NCI-H1417 treated with DMSO at 0.1 percent for 48 hours (cell line): ENCODE results near the gene ARID1B.
A peak's percentile ranks its signal among the peaks of the same experiment; 100 is the strongest.

Source experiments
- DNase-seq: peaks from one replicate; lab custom pipeline; 2025; lab: John Stamatoyannopoulos, UW

ARID1B gene

DNA sequence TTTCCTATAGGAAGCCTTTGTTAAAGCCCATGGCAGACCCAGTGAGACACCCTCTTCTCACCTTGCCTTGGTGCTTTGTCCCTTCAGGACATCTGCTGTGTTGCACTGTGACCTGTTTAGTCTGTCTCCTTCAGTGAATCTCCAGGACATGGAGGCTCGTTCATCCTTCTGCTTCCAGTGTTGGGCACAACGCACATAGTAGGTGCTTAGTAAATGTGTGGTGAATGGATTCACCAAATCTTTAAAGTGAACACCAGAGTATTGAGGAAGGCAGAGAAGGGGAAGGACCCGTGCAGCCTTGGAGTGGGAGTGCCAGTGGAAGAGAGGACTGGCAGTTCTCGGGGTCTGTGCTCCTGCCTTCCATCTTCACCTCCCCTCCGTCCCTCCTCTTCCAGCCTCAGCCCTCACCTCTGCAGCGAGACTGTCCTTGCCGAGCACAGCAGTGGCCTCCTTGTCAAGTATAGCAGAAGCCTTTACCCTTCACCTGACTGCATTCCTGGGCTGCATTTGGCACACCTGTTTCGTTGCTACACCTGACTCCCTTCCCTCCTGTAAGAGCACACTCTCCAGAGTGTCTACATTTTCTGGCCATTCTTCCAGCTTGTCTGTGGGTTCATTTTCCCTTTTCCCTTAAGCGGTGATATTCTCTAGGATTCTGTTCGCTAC lies 49.2 kb downstream of the ARID1B start:
- DNase-seq = no peak

DNA sequence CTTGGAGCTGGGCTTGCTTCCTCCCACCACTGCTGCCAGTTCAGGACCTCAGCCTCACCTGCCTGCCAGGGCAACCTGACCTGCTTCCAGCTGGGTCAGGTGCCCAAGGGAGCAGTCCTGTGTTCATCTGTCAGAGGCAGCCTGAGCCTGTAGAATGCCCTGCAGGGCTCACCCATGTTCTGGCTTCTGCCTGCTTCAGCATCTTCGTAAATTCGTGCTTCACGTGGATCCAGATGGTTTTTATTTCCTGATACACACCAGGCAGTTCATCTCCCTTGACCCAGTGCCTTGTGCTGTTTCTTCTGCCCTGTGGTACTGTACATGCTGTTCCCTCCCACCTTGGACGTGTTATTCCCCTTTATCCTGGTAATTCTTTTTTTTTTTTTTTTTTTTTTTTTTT lies 50.2 kb downstream of the ARID1B start:
- DNase-seq = no peak

DNA sequence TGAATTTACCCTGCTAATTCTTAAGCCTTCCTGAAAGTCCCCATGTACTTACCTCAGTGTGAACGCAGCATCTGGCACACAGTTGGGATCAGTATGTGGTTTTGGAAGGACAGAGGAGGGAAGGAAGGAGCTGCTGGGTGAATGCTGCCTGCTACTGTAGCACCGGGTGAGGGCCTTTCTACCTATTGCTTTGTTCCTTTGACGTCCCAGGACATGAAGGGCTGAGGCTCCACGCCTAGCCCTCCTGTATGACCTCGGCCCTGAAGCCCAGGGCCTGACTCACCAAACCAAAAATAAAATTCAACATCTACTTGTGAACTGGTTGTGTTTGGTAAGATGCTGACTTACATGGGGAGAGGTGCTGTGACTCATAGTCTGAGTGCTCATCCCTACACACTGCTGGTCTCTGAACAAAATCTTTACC lies 51.1 kb downstream of the ARID1B start:
- no peak for DNase-seq

DNA sequence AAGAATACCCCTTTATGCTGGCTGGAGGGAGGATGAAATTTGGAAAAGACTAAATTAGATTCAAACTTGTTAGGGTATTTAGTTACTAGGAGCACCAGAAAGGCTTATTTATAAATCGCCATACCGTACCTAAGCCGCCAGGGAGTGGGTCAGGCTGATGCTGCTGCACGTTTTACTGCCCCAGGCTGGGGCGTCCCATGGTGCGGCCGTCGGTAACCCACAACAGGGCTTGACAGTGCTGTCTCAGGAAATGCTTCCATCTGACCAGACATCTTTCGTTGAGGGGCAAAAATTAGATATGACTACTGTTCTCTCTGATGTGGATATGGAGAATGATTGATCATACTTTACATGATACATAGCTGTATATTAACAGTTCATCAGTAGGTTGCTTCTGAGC lies 52.9 kb downstream of the ARID1B start:
- no peak for DNase-seq

DNA sequence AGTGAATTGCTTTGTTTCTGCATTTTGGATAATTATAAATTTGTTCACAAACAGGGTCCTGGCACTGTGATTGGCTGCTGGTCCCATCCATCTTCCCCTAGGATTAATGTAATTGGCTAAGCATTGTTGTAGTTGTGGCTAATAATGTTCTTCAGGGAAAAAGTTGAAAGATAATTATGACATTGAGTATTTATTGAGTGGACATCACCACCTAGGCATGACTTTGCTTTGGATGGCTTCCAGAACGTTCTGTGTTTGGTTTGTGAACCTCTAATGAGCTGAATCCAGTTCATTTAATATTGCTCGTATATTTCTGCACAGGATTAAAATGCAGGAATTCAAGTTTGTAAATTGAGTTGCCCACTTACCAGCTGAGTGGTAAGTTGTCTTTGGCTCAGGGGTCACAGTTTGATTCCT lies 55.1 kb downstream of the ARID1B start:
- peak; percentile 67 for DNase-seq

DNA sequence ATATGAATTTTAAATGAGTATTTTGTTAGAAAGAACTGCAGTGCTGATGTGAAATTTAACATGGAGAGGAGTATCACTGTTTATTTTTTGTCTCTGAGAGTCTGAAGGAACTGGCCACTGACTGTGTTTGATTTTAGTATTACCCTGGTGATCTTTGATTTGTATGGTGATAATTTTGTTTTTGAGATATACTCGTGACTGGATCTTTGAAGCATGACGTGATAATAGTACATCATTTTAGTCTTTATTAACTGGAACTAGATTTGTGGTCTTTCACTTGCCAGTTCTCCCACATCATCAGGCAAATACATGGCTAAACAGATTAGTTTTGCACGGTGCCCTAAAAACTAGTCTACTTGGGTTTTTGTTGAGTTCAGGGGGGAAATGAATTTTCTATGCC lies 55.5 kb downstream of the ARID1B start:
- DNase-seq = no peak

DNA sequence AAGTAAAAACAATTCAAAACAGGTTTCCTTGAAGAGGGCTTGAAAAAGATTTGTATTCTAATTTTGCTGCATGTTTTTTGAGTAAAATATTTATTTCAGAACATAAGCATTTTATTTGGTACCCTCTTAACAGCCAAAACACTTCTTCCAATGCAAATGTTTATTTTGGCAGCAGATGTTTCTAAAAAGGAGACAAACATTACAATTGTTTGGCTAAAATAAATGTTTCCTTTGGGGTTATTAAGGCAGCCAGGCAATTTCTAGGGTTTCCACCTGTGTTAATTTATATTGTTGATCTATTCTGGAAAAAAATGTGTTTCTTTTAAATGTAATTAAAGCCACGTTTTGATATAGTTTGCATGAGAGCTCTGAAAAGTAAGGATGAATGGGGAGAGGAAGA lies 56.6 kb downstream of the ARID1B start:
- no peak for DNase-seq

DNA sequence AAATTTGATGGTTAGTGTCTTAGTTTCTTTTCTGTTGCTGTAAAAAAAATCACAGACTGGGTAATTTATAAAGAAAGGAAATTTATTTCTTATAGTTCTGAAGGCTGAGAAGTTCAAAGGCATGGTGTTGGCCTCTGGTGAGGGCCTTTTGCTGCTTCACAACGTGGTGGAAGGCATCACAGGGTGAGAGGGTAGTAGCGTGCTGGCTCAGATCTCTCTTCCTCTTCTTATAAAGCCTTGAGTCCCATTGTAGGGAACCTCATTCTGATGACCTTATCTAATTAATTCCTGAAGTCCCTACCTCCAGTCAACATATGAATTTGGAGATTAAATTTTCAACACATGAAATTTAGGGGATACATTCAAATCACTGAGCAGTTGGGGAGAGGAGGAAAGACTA lies 62.0 kb downstream of the ARID1B start:
- DNase-seq = no peak

DNA sequence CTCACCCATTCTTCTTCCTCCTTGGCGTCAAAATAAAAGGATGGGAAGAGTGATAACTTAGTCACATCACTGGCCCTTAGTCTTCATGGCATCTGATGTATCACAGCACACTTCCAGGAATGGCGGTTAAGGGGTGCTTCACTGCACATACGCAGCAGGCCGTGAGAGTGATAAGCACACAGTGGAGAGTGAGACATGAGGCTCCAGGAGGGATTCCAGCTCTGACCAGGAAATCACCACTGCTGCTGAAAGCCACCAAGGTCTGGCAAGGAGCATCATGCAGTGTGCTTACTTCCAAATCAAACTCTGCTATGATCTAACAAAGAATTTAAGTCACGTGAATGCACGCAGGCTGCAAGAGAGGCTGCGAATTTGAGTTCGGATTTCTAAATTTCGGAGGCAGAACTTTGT lies 62.4 kb downstream of the ARID1B start:
- no peak for DNase-seq

DNA sequence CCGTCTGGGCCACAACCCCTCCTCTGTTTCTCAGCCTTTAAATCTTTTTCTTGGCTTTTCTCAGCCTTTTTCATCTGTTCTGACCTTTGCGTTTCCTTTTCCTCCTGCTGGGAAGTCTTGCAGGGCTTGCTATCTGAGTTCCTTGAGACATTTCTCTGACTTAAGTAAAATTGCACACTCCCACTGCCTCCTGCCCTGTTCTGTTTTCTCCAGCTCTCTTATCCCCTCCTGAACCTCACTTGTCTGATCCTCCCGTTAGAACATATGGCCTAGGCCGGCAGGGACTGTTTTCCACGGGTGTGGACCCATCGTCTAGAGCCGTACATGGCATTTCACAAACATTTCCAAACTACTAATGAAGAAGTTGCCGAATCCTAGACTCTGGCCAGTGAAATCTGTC lies 63.0 kb downstream of the ARID1B start:
- DNase-seq = no peak

DNA sequence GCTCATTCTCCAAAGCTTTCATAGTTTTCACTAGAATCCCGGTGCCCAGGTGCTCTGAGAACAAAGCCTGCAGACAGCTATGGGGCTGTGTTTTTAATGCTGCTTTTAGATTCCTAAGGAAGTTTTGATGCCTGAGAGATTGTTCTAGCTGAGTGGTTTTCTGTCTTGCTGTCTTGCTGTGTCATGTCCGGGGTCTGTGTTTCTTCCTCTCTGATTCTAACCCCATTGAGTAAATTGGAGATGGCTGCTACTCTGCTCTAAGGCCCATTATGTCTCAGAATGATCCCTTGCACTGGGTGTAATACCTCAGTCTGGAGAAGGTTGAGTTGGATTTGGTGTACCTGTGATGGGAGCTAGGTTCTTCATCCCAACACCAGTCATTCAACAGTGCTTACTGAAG lies 63.4 kb downstream of the ARID1B start:
- DNase-seq = no peak

DNA sequence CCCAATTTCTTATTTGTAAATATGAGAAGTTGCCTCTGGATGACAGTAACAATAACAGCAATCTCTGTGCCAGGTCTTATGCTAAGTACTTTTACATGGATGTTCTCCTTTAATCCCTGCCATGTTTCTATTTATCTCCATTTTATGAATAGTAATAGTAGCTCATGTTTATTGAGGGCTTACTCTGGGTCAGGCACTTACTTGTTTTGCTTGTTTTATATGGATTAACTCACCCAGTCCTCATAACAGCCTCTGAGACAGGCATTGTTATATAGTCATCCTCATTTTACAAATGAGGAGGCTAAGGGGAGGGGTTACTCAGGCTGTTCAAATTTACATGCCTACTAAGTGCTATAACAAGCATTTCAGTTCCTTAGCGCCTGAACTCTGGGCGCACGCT lies 64.3 kb downstream of the ARID1B start:
- DNase-seq = no peak

DNA sequence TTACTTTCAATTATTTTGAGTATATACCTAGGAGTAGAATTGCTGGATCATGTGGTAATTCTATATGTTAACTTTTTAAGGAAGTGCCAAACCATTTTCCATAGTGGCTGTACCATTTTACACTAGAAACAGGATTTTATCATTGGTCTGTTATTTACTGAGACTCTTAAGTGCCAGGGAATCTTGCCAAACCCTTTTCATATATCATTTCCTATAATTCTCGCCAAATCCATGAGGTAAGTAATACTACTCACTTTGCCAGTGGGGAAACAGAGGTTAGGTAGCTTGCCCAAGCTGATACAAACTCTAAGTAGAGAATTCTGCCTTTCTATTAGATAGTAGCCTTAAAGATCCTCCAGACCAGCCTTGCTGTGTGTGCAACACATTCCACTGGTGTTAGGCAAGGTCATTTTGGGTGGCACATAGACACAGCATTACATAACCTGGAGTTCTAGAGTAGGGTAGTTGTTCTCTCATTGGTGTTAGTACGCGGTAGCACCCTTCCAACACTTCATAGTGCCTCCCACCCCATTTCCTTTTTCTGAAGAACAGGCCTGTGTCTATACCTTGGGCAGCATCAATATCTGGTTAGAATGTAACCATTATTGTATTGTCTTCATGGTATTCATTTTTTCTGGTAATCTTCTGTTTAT lies 65.5 kb downstream of the ARID1B start:
- no peak for DNase-seq

DNA sequence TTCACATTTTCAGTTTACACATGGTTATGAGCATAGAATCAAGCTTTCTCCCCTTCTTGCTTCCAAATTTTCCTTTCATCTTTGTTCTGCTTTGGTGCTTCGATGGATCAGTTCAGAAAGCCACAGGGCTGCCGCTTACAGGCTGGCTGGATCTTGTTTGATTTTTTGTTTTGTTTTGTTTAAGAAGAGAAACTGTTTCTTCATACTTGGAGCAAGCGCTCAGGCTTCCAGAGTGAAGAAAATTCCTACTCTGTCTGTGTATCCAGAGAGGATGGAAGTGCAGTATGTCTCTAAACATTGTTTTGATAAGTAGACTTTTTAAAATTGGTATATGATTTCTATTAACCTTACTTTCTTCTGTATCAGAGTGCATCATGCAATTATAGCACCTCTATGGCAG lies 66.9 kb downstream of the ARID1B start:
- DNase-seq = no peak

DNA sequence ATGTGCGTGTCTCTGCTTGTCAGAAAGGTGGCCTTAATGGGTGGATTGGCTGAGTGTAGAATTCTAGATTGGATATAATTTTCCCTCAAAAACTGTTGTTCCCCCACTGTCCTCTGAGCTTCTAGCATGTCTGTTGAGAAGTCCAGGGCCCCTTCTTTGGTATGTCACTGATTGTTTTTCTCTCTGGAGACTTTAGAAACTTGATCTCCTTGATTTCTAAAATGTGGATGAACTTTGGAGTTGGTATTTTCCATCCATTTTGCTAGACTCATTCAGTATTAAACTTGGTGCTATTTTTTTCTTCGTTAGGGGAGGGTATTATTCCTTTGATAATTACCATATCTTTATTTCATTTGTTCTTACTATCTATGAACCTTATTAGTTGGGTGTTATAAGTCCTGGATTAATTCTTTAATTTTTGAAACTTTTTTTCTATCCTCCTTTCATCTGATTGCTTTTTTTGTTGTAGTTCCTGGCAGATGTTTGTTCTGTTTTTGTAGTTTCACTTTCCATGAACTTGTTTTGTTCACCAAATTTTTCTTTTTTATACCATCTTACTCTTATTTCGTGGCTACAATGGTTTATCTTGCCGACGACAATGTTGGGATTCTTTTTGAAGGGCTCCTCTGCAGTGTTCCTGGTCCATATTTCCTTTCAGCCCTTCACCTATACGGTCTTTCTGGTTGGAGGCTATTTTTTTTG lies 68.4 kb downstream of the ARID1B start:
- no peak for DNase-seq

DNA sequence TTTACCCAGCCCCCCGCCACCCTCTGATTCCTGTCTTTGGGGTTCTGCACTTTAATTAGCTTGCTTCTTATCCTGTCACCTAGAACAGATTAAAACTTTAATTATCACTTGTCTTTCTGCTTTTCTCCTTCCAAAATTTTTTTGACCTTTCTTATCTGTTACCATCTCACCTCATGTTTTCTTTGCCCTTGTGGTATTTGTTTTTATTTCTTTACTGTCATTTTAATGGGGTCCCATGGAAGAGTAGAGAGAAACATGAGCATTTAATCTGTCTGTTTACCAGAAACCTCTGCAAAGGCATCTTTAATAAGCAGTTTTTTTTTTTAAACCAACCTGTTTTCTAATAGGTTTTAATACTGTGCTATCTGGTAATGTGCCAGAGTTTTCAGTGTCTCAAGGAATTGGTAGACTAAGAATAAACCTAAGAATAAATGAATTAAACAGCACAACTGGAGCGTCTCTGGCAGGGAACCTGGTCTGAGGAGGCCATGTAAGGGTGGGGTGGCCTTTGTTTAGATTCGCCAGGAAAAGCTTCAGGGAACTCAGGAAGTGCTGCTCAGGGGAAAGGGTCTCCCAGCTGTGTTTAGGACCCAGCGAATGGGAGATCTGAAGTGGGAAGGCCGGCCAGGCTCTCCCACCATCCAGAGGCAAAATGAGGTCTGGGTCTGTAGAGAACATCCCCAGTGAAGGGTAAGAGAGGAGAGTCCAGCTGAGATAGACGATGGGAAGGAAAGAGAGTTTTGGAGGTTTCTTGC lies 69.8 kb downstream of the ARID1B start:
- no peak for DNase-seq

DNA sequence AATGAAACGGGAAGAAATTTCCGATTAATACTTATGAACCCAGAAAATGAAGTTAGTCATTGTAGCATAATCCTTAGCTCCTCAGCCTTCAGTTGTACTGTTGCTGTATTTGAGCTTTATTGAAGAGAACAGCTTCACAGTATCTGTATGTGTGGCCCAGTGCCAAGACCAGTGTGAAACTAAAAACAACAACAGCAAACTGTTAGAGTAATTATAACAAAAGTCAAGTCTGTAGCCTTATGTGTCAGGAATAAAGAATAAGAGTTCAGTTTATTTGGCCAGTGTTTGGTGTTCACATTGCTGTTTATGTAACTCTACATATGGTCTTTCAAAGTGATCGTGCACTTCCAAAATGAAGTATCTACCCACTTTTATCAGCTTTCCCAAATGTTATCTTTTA lies 70.9 kb downstream of the ARID1B start:
- DNase-seq = no peak

DNA sequence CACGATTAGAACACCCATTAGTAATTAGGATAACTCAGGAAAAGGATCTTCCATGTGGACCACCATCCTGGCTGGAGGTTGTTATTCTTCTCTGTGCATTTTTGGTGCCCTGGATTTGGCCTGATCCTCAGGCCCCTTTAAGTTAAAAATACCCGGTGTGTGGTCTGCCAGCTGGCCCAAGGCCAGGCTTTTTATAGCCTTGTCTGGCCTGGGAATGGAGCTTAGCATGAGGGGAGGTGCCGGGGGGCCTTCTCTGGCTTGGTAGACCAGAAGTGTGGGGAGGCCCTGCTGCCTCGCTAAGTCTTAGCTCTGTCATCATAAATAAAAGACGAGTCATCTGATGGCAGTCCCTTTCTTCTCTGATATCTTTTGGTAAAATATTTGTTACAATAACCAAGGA lies 71.4 kb downstream of the ARID1B start:
- no peak for DNase-seq

DNA sequence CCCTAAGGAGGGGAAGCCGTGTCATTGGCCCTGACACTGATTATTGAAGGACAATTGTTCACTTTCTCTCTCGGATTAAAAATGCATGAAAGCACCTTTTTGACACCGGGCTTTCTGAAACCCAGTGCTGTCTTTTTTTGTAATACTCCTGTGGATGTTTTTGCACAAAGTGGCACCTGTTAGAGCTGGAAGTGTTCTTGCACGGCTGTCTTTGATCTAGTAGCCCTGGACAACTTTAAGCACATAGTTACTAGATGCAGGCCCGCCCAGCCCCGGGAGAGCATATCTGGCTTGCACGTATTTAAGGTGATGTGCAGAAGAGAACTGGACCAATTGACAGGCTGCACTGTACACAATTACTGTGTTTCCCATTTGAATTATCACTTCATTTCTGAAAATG lies 72.6 kb downstream of the ARID1B start:
- DNase-seq = no peak

DNA sequence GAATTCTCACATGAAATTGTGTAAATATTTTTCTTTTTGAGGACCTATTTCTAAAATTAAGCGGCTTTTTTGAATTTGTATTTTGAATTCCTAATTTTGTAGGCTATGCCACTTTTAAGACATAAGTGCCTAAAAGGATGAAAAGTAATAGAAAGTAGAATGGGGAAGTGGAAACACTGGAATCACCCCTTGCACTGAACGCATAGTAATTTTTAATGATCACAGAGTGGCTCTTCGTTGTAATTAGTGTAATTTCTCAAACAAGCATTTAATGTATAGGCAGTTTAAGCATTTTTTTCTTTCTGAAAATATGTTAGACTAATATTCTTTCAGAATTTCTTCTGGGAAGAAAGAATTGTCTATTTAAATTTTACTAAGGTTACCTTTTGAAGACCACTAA lies 73.2 kb downstream of the ARID1B start:
- DNase-seq = no peak

DNA sequence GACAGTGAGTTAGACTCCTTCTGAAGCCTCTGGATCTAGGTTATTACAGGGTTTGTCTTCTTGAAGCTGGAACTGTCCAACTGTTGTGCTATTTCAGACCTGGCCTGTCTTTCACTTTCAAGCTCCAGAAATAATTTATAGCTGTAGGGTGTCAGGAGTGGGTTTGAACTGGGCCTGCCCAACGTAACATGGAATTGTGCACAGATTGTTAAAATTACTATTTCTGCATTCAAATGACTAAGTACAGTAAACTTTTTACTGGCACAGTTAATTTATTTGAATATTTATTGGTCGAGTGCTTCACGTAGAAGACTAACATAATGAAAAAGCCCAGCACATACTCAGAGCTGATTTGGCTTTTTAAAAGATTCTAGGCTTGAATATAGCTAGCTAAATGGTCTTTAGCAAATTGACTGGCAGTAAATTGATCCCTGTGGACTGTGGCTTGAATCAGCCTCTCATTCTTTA lies 74.3 kb downstream of the ARID1B start:
- no peak for DNase-seq

DNA sequence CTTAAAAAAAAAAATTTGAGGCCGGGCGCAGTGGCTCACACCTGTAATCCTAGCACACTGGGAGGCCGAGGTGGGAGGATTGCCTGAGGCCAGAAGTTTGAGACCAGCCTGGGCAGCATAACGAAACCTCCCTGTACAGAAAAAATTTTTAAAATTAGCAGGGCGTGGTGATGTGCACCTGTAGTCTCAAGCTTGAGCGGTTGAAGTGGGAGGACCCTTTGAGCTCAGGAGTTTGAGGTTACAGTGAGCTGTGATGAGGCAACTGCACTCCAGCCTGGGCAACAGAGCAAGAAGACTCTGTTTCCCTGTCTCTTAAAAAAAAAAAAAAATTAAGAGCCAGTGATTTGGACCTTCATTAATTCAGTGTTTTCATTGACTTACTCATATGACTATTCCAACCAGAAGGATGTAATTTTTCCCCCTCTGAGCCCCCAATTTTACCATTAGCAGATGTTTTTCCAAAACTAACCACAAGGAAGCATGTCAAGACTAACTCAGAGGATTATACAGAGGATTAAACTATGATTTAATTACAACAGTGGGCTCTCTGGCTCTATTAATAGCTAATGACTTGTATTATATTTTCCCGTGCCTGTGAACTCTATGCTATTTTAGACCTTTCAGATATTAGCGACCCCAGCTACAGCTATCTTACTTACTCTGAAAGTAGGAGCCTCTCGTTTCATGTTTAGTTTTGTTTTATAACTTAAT lies 75.1 kb downstream of the ARID1B start:
- DNase-seq = no peak
